GM12801 (cell line): Measurements from ENCODE around the gene ATP6V1B1.

Experiments
- CTCF ChIP-seq: IDR thresholded peaks from one replicate; pipeline ENCODE4 v1.5.1; 2011; ENCODE audit warnings: control low read depth; ENCODE audit not compliant: insufficient read length; ENCODE audit errors: extremely low read depth

Gene ATP6V1B1

GRCh38 chr2:70962885-70963878 lies 27.5 kb downstream of the ATP6V1B1 start:
- TF ChIP-seq CTCF, result no peak

GRCh38 chr2:70964133-70964532 lies 28.4 kb downstream of the ATP6V1B1 start:
- no peak for TF ChIP-seq CTCF

GRCh38 chr2:70964596-70965386 lies 29.1 kb downstream of the ATP6V1B1 start:
- TF ChIP-seq CTCF, result no peak

- no peak for TF ChIP-seq CTCF
These were observed 29.8 kb downstream of the ATP6V1B1 start for GRCh38 chr2:70965506-70965905.

- TF ChIP-seq CTCF, result no peak
These were observed 31.0 kb downstream of the ATP6V1B1 start for GRCh38 chr2:70966681-70967080.

GRCh38 chr2:70967189-70967588 lies 31.5 kb downstream of the ATP6V1B1 start:
- no peak for TF ChIP-seq CTCF

- no peak for TF ChIP-seq CTCF
These were observed 38.9 kb downstream of the ATP6V1B1 start for GRCh38 chr2:70974592-70974991.
